Stomach (tissue), 9 donors: Measurements from ENCODE around the gene OMG. TPM values are rescaled to one million over a fixed set of nuclear protein-coding genes. Genes with fewer than 3 reads are reported as not detected.
A peak's percentile ranks its signal among the peaks of the same experiment; 100 is the strongest.
"Not testable (repeated sequence)": the region's sequence is repeated elsewhere in the genome, so short reads cannot be mapped to it uniquely, and the experiment has no call there.

ENCODE experiments used
- DNase-seq, 2 donors: peaks; one replicate each; pipeline versions ENCODE4 v3.0.0 to v3.0.0-alpha.2; 2013 to 2019
- H3K27ac ChIP-seq, 5 donors: fragments of 200-600 bp in 4 of 5; sonication (generic) in 4 of 5; one replicate each; pipeline ENCODE4 v1.5.1; 2013 to 2019; ENCODE audit warnings: mild to moderate bottlenecking in 1 of 5, moderate library complexity in 1 of 5
- H3K27me3 ChIP-seq, 3 donors: fragments of 200-600 bp; sonication (generic); one replicate each; pipeline ENCODE4 v1.5.1; 2017 to 2019; ENCODE audit warnings: mixed run types in 1 of 3
- H3K36me3 ChIP-seq, 4 donors: fragments of 200-600 bp; sonication (generic); 1 replicate in 3 of 4; 2 replicates in 1 of 4; pipeline ENCODE4 v1.5.1; 2016 to 2019
- H3K4me1 ChIP-seq, 4 donors: fragments of 200-600 bp; sonication (generic); one replicate each; pipeline ENCODE4 v1.5.1; 2016 to 2019
- H3K4me3 ChIP-seq, 4 donors: fragments of 200-600 bp; sonication (generic) in 3 of 4; one replicate each; pipeline ENCODE4 v1.5.1; 2016 to 2019; ENCODE audit warnings: mild to moderate bottlenecking in 1 of 4
- H3K9me3 ChIP-seq, 4 donors: fragments of 200-600 bp; sonication (generic); one replicate each; pipeline ENCODE4 v1.5.1; 2016 to 2019
- CTCF ChIP-seq, 7 experiments: fragments of 450-650 bp in 4 of 7; fragments of 200-600 bp in 3 of 7; sonication (generic) in 3 of 7; IDR thresholded peaks; one replicate each; pipeline ENCODE4 v1.5.1; 2016 to 2019; ENCODE audit warnings: antibody characterized with exemption in 7 of 7, control low read depth in 2 of 7, mild to moderate bottlenecking in 1 of 7
- EP300 ChIP-seq: sonication (generic); formaldehyde crosslinking; IDR thresholded peaks from one replicate; pipeline ENCODE4 v1.6.1; 2017; ENCODE audit warnings: antibody characterized with exemption
- POLR2A ChIP-seq, 4 donors: fragments of 450-650 bp; IDR thresholded peaks; one replicate each; pipeline ENCODE4 v1.6.1; 2016; ENCODE audit warnings: antibody characterized with exemption in 4 of 4, control low read depth in 2 of 4, mild to moderate bottlenecking in 1 of 4, moderate library complexity in 1 of 4
- POLR2AphosphoS5 ChIP-seq, 3 donors: sonication (generic); formaldehyde crosslinking; IDR thresholded peaks; one replicate each; pipeline ENCODE4 v1.6.1; 2016; ENCODE audit warnings: antibody characterized with exemption in 3 of 3
- WGBS, 5 donors: extraction: QIAGEN DNeasy Blood & Tissue Kit in 3 of 5; methylation state at CpG; one replicate each; pipeline versions ENCODE4 v1.1.5 to v1.1.7; 2013 to 2018; 5-methylcytosine and 5-hydroxymethylcytosine counted together
- intact Hi-C: fragments of 100-400 bp; cut with DNase I; formaldehyde crosslinking; loops from one replicate; pipeline ENCODE4 v1.15.1; 2023; ENCODE audit warnings: low total_unique reads
- polyA plus RNA-seq, 3 donors: library from polyadenylated mRNA; stranded (reverse); fragments of 200-250 nt; gene quantifications; one replicate each; pipeline ENCODE4 v1.2.3, GENCODE V29; 2013
- total RNA-seq, 5 donors: library from RNA; depleted of rRNA; stranded (reverse); fragments of >200 nt; gene quantifications; one replicate each; pipeline versions ENCODE4 v1.1.0 to v1.2.3, GENCODE V29; 2014 to 2016
- donor health status: healthy with polysubstance abuse.
- donor health status: Bipolar disorder and iron deficiency.
- donor health status: healthy.

The OMG gene
- total and polyA plus RNA-seq, 8 donors: 0.50 to 5.7 (median 1.1) TPM; not detected in 4

GRCh38 chr17:31318298-31318801 is 21.3 kb upstream of the OMG start:
- Histone ChIP-seq H3K4me3 (peak overlapping the region in 2 of 4 donors; percentile 2 to 14), H3K27ac (peak overlapping the region in 4 of 5 donors; percentile 59 to 86 (median 66)), H3K4me1 (peaks cover 0 to 30% (median 0%) of the 10 kb centered on the region in 4 donors), H3K27me3 (no peaks in the 10 kb centered on the region), H3K36me3 (no peaks in the 10 kb centered on the region), H3K9me3 (no peaks in the 10 kb centered on the region)
- intact Hi-C loops: no loop called here
- peak in 2 of 3 donors; percentile 34 to 37 for TF ChIP-seq POLR2AphosphoS5 (IDR thresholded peaks at IDR 0.05)
- no peak for TF ChIP-seq POLR2A (IDR thresholded peaks at IDR 0.05)
- no peak for TF ChIP-seq CTCF (IDR thresholded peaks at IDR 0.05)
- TF ChIP-seq EP300: no peak
- DNase-seq: peak; percentile 35 to 40
- WGBS, 5 donors: 68 to 73% (median 72%) methylated on average over 8 of the region's 8 CpGs

GRCh38 chr17:31314782-31315100 is 17.7 kb upstream of the OMG start:
- 75 to 93% (median 85%) methylated on average over 3 of the region's 3 CpGs for WGBS, 5 donors
- H3K9me3 ChIP-seq: no peaks in the 10 kb centered on the region
- no peaks in the 10 kb centered on the region for H3K36me3 ChIP-seq
- H3K4me3 ChIP-seq: no peak overlapping the region
- no peak for DNase-seq
- peaks cover 0 to 30% (median 0%) of the 10 kb centered on the region in 4 donors for H3K4me1 ChIP-seq
- H3K27me3 ChIP-seq: no peaks in the 10 kb centered on the region
- intact Hi-C loops: no loop called here
- TF ChIP-seq EP300 (no peak), CTCF (IDR thresholded peaks at IDR 0.05) (no peak), POLR2AphosphoS5 (IDR thresholded peaks at IDR 0.05) (no peak)
- H3K27ac ChIP-seq: peak overlapping the region in 4 of 5 donors; percentile 28 to 81 (median 52)

GRCh38 chr17:31313982-31314781 is 17.1 kb upstream of the OMG start, which contains the start of gene EVI2B:
Gene EVI2B (minus strand): TSS chr17:31314054. CDS start chr17:31305609, 8,445 bp downstream.
- no peaks in the 10 kb centered on the region for H3K9me3 ChIP-seq
- H3K27ac ChIP-seq: peak within 1 kb of the TSS; percentile 30 to 81 (median 55)
- peak within 1 kb of the TSS in 3 of 4 donors; percentile 25 to 33 (median 30) for H3K4me3 ChIP-seq
- 52 to 75% (median 68%) methylated on average over 3 of the region's 3 CpGs for WGBS, 5 donors
- H3K4me1 ChIP-seq: peaks cover 0 to 32% (median 0%) of the 10 kb centered on the region in 4 donors
- no peak for DNase-seq
- TF ChIP-seq POLR2A (IDR thresholded peaks at IDR 0.05): no peak
- TF ChIP-seq CTCF (IDR thresholded peaks at IDR 0.05): no peak
- no peak for TF ChIP-seq POLR2AphosphoS5 (IDR thresholded peaks at IDR 0.05)
- TF ChIP-seq EP300: no peak
- intact Hi-C loops: no loop called here
- H3K36me3 ChIP-seq: no peaks in the 10 kb centered on the region
- no peaks in the 10 kb centered on the region for H3K27me3 ChIP-seq

GRCh38 chr17:31312223-31312622 is 15.2 kb upstream of the OMG start:
- Histone ChIP-seq H3K27ac (peak overlapping the region in 4 of 5 donors; percentile 35 to 81 (median 54)), H3K4me3 (peak overlapping the region; percentile 12 to 33 (median 20)), H3K4me1 (peaks cover 0 to 38% (median 2%) of the 10 kb centered on the region in 4 donors)
- H3K27me3 ChIP-seq, H3K9me3 ChIP-seq, intact Hi-C loops, H3K36me3 ChIP-seq, DNase-seq: not testable (repeated sequence)
- WGBS, 5 donors: 72 to 75% (median 74%) methylated on average over 7 of the region's 7 CpGs

- TF ChIP-seq POLR2AphosphoS5 (IDR thresholded peaks at IDR 0.05) (no peak), POLR2A (IDR thresholded peaks at IDR 0.05) (no peak), CTCF (IDR thresholded peaks at IDR 0.05) (no peak), EP300 (no peak)
- intact Hi-C loops: no loop called here
- Histone ChIP-seq H3K27me3 (no peaks in the 10 kb centered on the region), H3K4me3 (peak overlapping the region; percentile 2 to 33 (median 22)), H3K36me3 (peaks cover 0 to 3% (median 0%) of the 10 kb centered on the region in 4 donors), H3K27ac (peak overlapping the region in 4 of 5 donors; percentile 35 to 81 (median 54)), H3K9me3 (no peaks in the 10 kb centered on the region), H3K4me1 (peaks cover 0 to 31% (median 2%) of the 10 kb centered on the region in 4 donors)
- no peak for DNase-seq
- WGBS, 5 donors: 70 to 80% (median 79%) methylated on average over 3 of the region's 3 CpGs
Observed at GRCh38 chr17:31311526-31311925, 14.5 kb upstream of the OMG start.
